ENCODE results near the gene SLC9A2. TPM values are rescaled to one million over a fixed set of nuclear protein-coding genes. Genes with fewer than 3 reads are reported as not detected.

The SLC9A2 gene
- total RNA-seq, 4 donors from 2014 or later, result 61.7 to 151 (median 80.6) TPM

DNA sequence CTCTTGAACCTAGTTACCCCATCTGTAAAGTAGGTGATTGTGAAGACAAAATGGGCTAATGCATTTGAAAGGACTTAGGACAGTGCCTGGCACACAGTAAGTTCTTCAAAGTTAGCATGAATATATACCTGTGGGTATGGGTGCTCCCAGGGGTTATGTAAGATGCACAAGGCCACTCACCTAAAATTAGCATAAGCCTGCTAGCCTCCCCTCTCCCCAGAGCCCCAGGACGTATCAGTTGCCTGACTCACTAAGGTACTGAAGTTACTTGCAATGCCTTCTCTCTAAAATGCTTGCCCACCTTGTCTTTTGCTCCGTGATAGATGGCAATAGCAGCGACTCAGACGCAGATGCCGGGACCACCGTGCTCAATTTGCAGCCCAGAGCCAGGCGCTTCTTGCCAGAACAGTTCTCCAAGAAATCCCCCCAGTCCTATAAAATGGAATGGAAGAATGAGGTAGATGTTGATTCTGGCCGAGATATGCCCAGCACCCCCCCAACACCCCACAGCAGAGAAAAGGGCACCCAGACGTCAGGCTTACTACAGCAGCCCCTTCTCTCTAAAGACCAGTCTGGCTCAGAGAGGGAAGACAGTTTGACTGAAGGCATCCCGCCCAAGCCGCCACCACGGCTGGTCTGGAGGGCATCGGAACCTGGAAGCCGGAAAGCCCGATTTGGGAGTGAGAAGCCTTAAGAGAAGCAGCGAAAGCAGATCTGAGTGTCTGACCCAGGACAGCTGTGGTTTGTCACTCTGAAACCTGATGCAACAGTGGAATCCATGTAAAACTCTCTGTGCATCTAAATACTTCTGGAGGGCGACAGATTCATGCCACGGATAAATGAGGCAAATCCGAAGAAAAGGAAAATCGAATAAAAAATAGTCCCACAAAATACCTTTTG, 88.7 kb downstream of the SLC9A2 start:
- WGBS, 2 donors (ENCODE audit: low coverage in 1 of 2), result 67 to 84% methylated on average over 5 to 20 of the region's 20 CpGs
- no peak overlapping the region for H3K27ac ChIP-seq
- TF ChIP-seq POLR2A (IDR thresholded peaks at IDR 0.05) (no peak), EP300 (IDR thresholded peaks at IDR 0.05; ENCODE audit: low read depth) (no peak), POLR2AphosphoS5 (IDR thresholded peaks at IDR 0.05) (no peak)
- TF ChIP-seq, protein P1, sequence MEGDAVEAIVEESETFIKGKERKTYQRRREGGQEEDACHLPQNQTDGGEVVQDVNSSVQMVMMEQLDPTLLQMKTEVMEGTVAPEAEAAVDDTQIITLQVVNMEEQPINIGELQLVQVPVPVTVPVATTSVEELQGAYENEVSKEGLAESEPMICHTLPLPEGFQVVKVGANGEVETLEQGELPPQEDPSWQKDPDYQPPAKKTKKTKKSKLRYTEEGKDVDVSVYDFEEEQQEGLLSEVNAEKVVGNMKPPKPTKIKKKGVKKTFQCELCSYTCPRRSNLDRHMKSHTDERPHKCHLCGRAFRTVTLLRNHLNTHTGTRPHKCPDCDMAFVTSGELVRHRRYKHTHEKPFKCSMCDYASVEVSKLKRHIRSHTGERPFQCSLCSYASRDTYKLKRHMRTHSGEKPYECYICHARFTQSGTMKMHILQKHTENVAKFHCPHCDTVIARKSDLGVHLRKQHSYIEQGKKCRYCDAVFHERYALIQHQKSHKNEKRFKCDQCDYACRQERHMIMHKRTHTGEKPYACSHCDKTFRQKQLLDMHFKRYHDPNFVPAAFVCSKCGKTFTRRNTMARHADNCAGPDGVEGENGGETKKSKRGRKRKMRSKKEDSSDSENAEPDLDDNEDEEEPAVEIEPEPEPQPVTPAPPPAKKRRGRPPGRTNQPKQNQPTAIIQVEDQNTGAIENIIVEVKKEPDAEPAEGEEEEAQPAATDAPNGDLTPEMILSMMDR (IDR thresholded peaks at IDR 0.05), result no peak
- no peaks in the 10 kb centered on the region for H3K27me3 ChIP-seq
- intact Hi-C loops (cut with DNase I; ENCODE audit: low total_unique reads), result no loop called here
- in situ Hi-C loops (cut with MboI; ENCODE audit: low pct_ligation_motif_present in 1 of 4, low pct_unique_long_range_greater_than_20kb in 1 of 4, low sequenced_read_pairs in 3 of 4), result no loop called here
- H3K9me3 ChIP-seq, result no peaks in the 10 kb centered on the region
- peaks cover 0 to 5% (median 0%) of the 10 kb centered on the region in 4 donors for H3K36me3 ChIP-seq
- DNase-seq, result no peak
- H3K4me3 ChIP-seq, result no peak overlapping the region
- no peaks in the 10 kb centered on the region for H3K4me1 ChIP-seq

DNA sequence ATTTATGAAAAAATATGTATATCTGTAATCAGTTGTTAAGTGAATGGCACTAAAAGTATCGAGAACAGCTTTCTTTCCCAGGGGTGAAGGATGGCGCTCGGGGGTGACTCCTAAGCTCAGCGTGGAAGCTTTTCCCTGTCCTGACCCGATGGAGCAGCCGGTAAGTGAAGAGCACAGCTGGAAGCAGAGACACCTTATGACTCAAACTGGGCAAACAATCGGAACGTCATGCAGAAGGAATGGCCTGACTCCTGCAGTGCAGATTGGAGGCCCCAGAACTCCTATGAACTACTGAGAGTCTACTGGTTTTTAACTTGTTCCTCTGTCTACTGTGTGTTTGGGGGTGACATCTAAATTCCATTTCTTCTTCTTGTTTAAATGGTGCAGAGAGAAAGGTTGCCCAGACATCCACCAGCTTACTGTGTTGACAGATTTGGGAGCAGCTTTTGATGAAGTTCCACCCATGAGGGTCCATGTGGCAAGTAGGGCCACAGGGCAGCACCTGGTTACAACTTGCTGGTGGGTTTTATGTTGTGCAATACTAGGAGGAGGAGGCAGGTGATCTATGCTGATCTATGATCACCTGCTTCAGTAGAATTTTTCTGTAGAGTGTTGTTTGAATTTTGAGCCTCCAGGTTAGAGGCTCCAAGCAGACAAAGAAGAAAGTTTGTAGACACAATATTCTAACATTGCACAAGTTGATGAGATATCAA, 89.7 kb downstream of the SLC9A2 start:
- Histone ChIP-seq H3K27ac (no peak overlapping the region), H3K9me3 (no peaks in the 10 kb centered on the region), H3K4me3 (no peak overlapping the region), H3K4me1 (no peaks in the 10 kb centered on the region), H3K27me3 (no peaks in the 10 kb centered on the region), H3K36me3 (peaks cover 0 to 5% (median 0%) of the 10 kb centered on the region in 4 donors)
- 58 to 90% methylated on average over 8 of the region's 8 CpGs for whole genome bisulfite sequencing, 2 donors (ENCODE audit: low coverage in 1 of 2)
- intact Hi-C loops (cut with DNase I; ENCODE audit: low total_unique reads), result no loop called here
- no peak for DNase-seq
- in situ Hi-C loops (cut with MboI; ENCODE audit: low pct_ligation_motif_present in 1 of 4, low pct_unique_long_range_greater_than_20kb in 1 of 4, low sequenced_read_pairs in 3 of 4), result no loop called here
- TF ChIP-seq EP300 (IDR thresholded peaks at IDR 0.05; ENCODE audit: low read depth), result no peak
- no peak for TF ChIP-seq POLR2AphosphoS5 (IDR thresholded peaks at IDR 0.05)
- no peak for TF ChIP-seq POLR2A (IDR thresholded peaks at IDR 0.05)
- TF ChIP-seq, protein P1 (IDR thresholded peaks at IDR 0.05), result no peak

DNA sequence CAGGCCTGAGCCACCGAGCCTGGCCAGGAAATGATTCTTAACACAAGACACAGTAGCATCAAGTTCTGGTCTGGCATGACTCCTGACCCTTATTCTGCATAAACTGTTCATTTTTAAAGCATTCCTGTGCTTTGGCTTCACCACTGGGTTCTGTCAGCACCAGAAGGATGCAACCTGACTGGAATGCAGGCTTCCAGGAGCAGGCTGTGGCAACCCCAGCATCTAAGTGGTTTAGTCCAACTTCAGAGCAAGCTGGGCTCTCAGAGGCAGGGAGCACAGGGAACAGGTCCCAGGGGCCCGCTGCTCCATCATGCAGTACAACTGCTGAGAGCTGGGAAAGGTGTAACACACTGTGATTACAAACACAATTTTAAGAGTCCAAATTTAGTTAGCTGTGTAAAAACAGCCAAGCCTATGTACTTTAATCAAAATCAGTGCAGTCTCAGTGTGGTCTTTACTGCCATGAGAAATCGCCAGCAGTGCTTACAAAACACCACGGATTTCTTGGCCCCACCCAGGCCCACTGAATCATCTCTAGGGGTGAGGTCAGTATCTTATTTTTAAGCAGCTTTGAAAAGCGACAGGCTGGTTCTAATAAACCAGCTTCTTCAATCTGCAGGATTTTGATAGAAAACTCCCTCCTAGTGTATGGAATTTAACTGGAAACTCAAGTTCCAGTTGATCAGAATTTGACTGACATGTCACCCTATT, 98.1 kb downstream of the SLC9A2 start:
- 80 to 100% methylated on average over 1 to 5 of the region's 5 CpGs for WGBS, 2 donors (ENCODE audit: low coverage in 1 of 2)
- no peak for DNase-seq
- Histone ChIP-seq H3K36me3 (peaks cover 0 to 22% (median 10%) of the 10 kb centered on the region in 4 donors), H3K4me1 (no peaks in the 10 kb centered on the region), H3K27me3 (no peaks in the 10 kb centered on the region), H3K9me3 (no peaks in the 10 kb centered on the region), H3K27ac (no peak overlapping the region), H3K4me3 (no peak overlapping the region)
- in situ Hi-C loops (cut with MboI; ENCODE audit: low pct_ligation_motif_present in 1 of 4, low pct_unique_long_range_greater_than_20kb in 1 of 4, low sequenced_read_pairs in 3 of 4) (no loop called here), intact Hi-C loops (cut with DNase I; ENCODE audit: low total_unique reads) (no loop called here)
- TF ChIP-seq POLR2AphosphoS5 (IDR thresholded peaks at IDR 0.05), result no peak
- TF ChIP-seq, protein P1 (IDR thresholded peaks at IDR 0.05), result no peak
- no peak for TF ChIP-seq EP300 (IDR thresholded peaks at IDR 0.05; ENCODE audit: low read depth)
- no peak for TF ChIP-seq POLR2A (IDR thresholded peaks at IDR 0.05)
